ENCODE results near the gene OGN. TPM values are rescaled to one million over a fixed set of nuclear protein-coding genes. Genes with fewer than 3 reads are reported as not detected.

OGN gene
- total and polyA plus RNA-seq, 2 experiments from 2014 or later: 16.7 to 43.5 TPM

DNA sequence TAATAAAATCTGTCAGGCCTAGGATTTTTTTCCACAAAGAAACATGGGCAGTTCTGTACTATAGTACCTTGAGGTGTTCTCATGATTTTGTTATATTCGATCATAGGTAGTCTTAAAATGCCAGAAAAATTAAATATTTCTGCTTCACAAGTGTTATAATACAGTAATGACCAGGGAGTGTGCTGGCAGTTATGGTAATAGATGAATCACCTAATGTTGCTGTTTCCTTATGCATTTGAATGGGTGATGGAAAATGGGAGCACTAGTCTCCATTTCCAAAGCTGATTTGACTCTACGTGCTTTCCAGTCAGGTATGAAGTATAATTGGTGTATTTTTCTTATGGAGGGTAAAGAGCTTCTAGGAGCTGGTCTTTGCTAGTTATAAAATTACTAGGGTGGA is 23.8 kb downstream of the OGN start:
- Histone ChIP-seq H3K4me2 (no peak overlapping the region), H2AFZ (no peak overlapping the region), H3K4me3 (no peak overlapping the region), H3K27me3 (no peaks in the 10 kb centered on the region), H3K9me3 (ENCODE audit: low read depth) (no peaks in the 10 kb centered on the region), H3K79me2 (no peaks in the 10 kb centered on the region), H4K20me1 (ENCODE audit: insufficient read depth, poor library complexity, severe bottlenecking) (no peaks in the 10 kb centered on the region), H3K27ac (no peak overlapping the region), H3K36me3 (replicated peaks; ENCODE audit: insufficient read depth, low read depth) (no peaks in the 10 kb centered on the region), H3K4me1 (ENCODE audit: insufficient read depth) (peaks cover 17% of the 10 kb centered on the region), H3K9me2 (replicated peaks; ENCODE audit: insufficient read depth) (no peaks in the 10 kb centered on the region)
- 100% methylated on average over 2 of the region's 2 CpGs for WGBS (ENCODE audit: low lambda C conversion rate, missing lambda C conversion rate)
- TF ChIP-seq, protein P1, sequence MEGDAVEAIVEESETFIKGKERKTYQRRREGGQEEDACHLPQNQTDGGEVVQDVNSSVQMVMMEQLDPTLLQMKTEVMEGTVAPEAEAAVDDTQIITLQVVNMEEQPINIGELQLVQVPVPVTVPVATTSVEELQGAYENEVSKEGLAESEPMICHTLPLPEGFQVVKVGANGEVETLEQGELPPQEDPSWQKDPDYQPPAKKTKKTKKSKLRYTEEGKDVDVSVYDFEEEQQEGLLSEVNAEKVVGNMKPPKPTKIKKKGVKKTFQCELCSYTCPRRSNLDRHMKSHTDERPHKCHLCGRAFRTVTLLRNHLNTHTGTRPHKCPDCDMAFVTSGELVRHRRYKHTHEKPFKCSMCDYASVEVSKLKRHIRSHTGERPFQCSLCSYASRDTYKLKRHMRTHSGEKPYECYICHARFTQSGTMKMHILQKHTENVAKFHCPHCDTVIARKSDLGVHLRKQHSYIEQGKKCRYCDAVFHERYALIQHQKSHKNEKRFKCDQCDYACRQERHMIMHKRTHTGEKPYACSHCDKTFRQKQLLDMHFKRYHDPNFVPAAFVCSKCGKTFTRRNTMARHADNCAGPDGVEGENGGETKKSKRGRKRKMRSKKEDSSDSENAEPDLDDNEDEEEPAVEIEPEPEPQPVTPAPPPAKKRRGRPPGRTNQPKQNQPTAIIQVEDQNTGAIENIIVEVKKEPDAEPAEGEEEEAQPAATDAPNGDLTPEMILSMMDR (IDR thresholded peaks at IDR 0.05; ENCODE audit: poor library complexity): no peak
- TF ChIP-seq EZH2 (IDR thresholded peaks at IDR 0.05; ENCODE audit: borderline replicate concordance) (no peak), EZH2phosphoT487 (IDR thresholded peaks at IDR 0.05; ENCODE audit: low read depth, severe bottlenecking, unreplicated experiment) (no peak)
- no peak for DNase-seq (ENCODE audit: low spot score)

DNA sequence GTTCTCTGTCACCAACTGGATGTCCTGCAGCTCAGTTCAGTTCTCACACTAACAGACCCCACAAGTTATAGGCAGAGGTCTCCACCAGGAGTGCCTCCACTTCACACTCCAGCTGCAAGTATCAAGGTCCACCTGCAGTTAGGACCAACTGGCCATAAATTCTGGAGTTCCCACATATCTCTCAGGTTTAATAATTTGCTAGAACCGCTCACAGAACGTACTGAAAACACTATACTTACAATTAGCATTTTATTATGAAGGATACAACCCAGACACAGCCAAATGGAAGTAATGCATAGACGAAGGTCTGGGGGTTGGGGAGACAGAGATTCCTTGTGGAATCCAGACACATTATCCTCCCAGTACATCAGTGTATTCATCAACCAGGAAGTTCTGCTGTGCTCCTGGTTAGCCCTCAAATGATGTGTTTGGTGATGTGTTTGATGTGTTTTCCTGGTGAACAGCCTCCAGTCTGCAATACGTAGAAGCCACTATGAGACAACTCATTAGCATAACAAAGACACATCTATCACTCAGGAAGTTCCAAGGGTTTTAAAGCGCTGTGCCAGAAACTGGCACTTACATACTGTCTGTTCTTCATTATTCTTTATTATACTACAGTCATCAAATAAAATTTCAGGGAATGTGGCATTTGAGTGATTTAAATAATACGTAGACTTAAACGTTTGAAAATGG is 25.4 kb downstream of the OGN start:
- Histone ChIP-seq H2AFZ (peak overlapping the region; percentile 38), H3K4me3 (no peak overlapping the region), H3K4me2 (peak overlapping the region; percentile 60), H3K9me2 (replicated peaks; ENCODE audit: insufficient read depth) (no peaks in the 10 kb centered on the region), H3K79me2 (no peaks in the 10 kb centered on the region), H3K27me3 (no peaks in the 10 kb centered on the region), H3K27ac (peak overlapping the region; percentile 69), H3K36me3 (replicated peaks; ENCODE audit: insufficient read depth, low read depth) (no peaks in the 10 kb centered on the region), H3K9me3 (ENCODE audit: low read depth) (no peaks in the 10 kb centered on the region), H3K4me1 (ENCODE audit: insufficient read depth) (peaks cover 17% of the 10 kb centered on the region), H4K20me1 (ENCODE audit: insufficient read depth, poor library complexity, severe bottlenecking) (no peaks in the 10 kb centered on the region)
- DNase-seq (ENCODE audit: low spot score): peak; percentile 16
- TF ChIP-seq, protein P1 (IDR thresholded peaks at IDR 0.05; ENCODE audit: poor library complexity): no peak
- TF ChIP-seq EZH2 (IDR thresholded peaks at IDR 0.05; ENCODE audit: borderline replicate concordance) (no peak), EZH2phosphoT487 (IDR thresholded peaks at IDR 0.05; ENCODE audit: low read depth, severe bottlenecking, unreplicated experiment) (no peak)
- WGBS (ENCODE audit: low lambda C conversion rate, missing lambda C conversion rate): 48% methylated on average over 7 of the region's 7 CpGs

DNA sequence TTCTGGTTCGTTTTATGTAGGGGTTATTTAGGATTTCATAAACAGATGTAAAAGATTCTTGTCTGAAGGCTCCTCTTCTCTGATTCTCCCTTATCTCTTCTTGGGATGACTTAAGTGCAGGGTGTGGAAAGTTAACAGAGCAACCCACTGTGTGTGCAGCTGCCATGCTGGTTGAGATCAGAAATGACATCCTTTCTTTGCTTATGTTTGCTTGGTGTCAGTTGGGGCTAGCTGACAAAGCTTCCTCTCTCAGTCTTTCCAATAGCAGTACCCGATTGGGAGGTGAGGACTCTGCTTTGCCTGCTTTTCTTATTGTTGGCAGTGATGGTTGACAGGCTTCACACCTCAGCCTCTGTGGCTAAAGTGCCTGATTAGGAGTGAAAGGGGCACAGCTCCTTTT is 26.5 kb downstream of the OGN start:
- WGBS (ENCODE audit: low lambda C conversion rate, missing lambda C conversion rate): 35% methylated on average over 2 of the region's 2 CpGs
- H3K4me1 ChIP-seq (ENCODE audit: insufficient read depth): peaks cover 17% of the 10 kb centered on the region
- no peak overlapping the region for H3K4me2 ChIP-seq
- no peaks in the 10 kb centered on the region for H3K79me2 ChIP-seq
- peak overlapping the region; percentile 52 for H3K27ac ChIP-seq
- no peak overlapping the region for H2AFZ ChIP-seq
- no peaks in the 10 kb centered on the region for H3K27me3 ChIP-seq
- no peaks in the 10 kb centered on the region for H3K9me3 ChIP-seq (ENCODE audit: low read depth)
- no peak for TF ChIP-seq EZH2 (IDR thresholded peaks at IDR 0.05; ENCODE audit: borderline replicate concordance)
- no peak for TF ChIP-seq EZH2phosphoT487 (IDR thresholded peaks at IDR 0.05; ENCODE audit: low read depth, severe bottlenecking, unreplicated experiment)
- TF ChIP-seq, protein P1 (IDR thresholded peaks at IDR 0.05; ENCODE audit: poor library complexity): no peak
- H3K9me2 ChIP-seq (replicated peaks; ENCODE audit: insufficient read depth): no peaks in the 10 kb centered on the region
- no peaks in the 10 kb centered on the region for H4K20me1 ChIP-seq (ENCODE audit: insufficient read depth, poor library complexity, severe bottlenecking)
- no peak overlapping the region for H3K4me3 ChIP-seq
- H3K36me3 ChIP-seq (replicated peaks; ENCODE audit: insufficient read depth, low read depth): no peaks in the 10 kb centered on the region
- no peak for DNase-seq (ENCODE audit: low spot score)
